CD4-positive, alpha-beta T cell treated with Interleukin-2 at 100 ng/mL for 4 hours (primary cell): ENCODE measurements around the gene ADH1B.
"Not testable (repeated sequence)": the region's sequence is repeated elsewhere in the genome, so short reads cannot be mapped to it uniquely, and the experiment has no call there.

ENCODE experiments used
- DNase-seq: peaks from one replicate; pipeline ENCODE4 v3.0.0-alpha.2; 2020; ENCODE audit warnings: low spot score

Gene ADH1B

GRCh38 chr4:99321241-99322191 is at the start of gene ADH1B:
ADH1B (minus strand) TSS chr4:99321401; CDS start chr4:99321331, 70 bp downstream.
- no peak for DNase-seq

- not testable (repeated sequence) for DNase-seq
These were observed 46.6 kb upstream of the ADH1B start for GRCh38 chr4:99367817-99368216.

GRCh38 chr4:99366491-99366890 is 45.3 kb upstream of the ADH1B start:
- no peak for DNase-seq

- DNase-seq: no peak
These were observed 41.6 kb upstream of the ADH1B start for GRCh38 chr4:99362768-99363167.

- no peak for DNase-seq
These were observed 40.7 kb upstream of the ADH1B start for GRCh38 chr4:99361899-99362275.

- no peak for DNase-seq
These were observed 40.2 kb upstream of the ADH1B start for GRCh38 chr4:99361268-99361898.

GRCh38 chr4:99359480-99360204 is 38.4 kb upstream of the ADH1B start:
- DNase-seq: no peak

GRCh38 chr4:99357948-99358347 is 36.7 kb upstream of the ADH1B start:
- no peak for DNase-seq

- DNase-seq: no peak
These were observed 35.8 kb upstream of the ADH1B start for GRCh38 chr4:99356992-99357391.

- DNase-seq: not testable (repeated sequence)
These were observed 34.9 kb upstream of the ADH1B start for GRCh38 chr4:99356149-99356548.

- no peak for DNase-seq
These were observed 31.7 kb upstream of the ADH1B start, which contains the start of gene ADH1C for GRCh38 chr4:99352602-99353537. ADH1C (minus strand) TSS chr4:99352746; CDS start chr4:99352675, 71 bp downstream.

- no peak for DNase-seq
These were observed 30.3 kb upstream of the ADH1B start for GRCh38 chr4:99351487-99351886.

- DNase-seq: no peak
These were observed 28.1 kb upstream of the ADH1B start for GRCh38 chr4:99349338-99349737.

- DNase-seq: not testable (repeated sequence)
These were observed 21.4 kb upstream of the ADH1B start for GRCh38 chr4:99342624-99343023.

GRCh38 chr4:99341426-99341825 is 20.2 kb upstream of the ADH1B start:
- no peak for DNase-seq

GRCh38 chr4:99339172-99339571 is 18.0 kb upstream of the ADH1B start:
- no peak for DNase-seq

- DNase-seq: no peak
These were observed 15.4 kb upstream of the ADH1B start for GRCh38 chr4:99336553-99336952.

- no peak for DNase-seq
These were observed 13.7 kb upstream of the ADH1B start for GRCh38 chr4:99334880-99335279.

GRCh38 chr4:99330648-99331047 is 9.4 kb upstream of the ADH1B start:
- DNase-seq: no peak

GRCh38 chr4:99329876-99330275 is 8.7 kb upstream of the ADH1B start:
- no peak for DNase-seq

GRCh38 chr4:99324979-99325378 is 3.8 kb upstream of the ADH1B start:
- no peak for DNase-seq
